Testis (tissue), 3 donors: ENCODE measurements around the gene EXOC2. TPM values are rescaled to one million over a fixed set of nuclear protein-coding genes. Genes with fewer than 3 reads are reported as not detected.

Experiments used
- DNase-seq: peaks from one replicate; pipeline ENCODE4 v3.0.0-alpha.2; 2019
- H3K27ac ChIP-seq, 2 donors: fragments of 200-600 bp; sonication (generic); one replicate each; pipeline ENCODE4 v1.5.1; 2019
- H3K27me3 ChIP-seq: fragments of 200-600 bp; sonication (generic); one replicate; pipeline ENCODE4 v1.5.1; 2019
- H3K36me3 ChIP-seq: fragments of 200-600 bp; sonication (generic); one replicate; pipeline ENCODE4 v1.5.1; 2017; ENCODE audit warnings: low read depth; ENCODE audit errors: missing control alignments
- H3K4me1 ChIP-seq: fragments of 200-600 bp; sonication (generic); one replicate; pipeline ENCODE4 v1.5.1; 2019
- H3K4me3 ChIP-seq, 2 donors: fragments of 200-600 bp; sonication (generic); one replicate each; pipeline ENCODE4 v1.5.1; 2017 to 2019
- H3K9me3 ChIP-seq: fragments of 200-600 bp; sonication (generic); one replicate; pipeline ENCODE4 v1.5.1; 2017
- CTCF ChIP-seq, 3 experiments: fragments of 450-650 bp in 2 of 3; fragments of 200-600 bp in 1 of 3; sonication (generic) in 1 of 3; IDR thresholded peaks; one replicate each; pipeline ENCODE4 v1.5.1; 2016 to 2019; ENCODE audit warnings: antibody characterized with exemption in 3 of 3, mild to moderate bottlenecking in 2 of 3, moderate library complexity in 1 of 3
- POLR2A ChIP-seq: fragments of 450-650 bp; IDR thresholded peaks from one replicate; pipeline ENCODE4 v1.6.1; 2017; ENCODE audit warnings: antibody characterized with exemption, mild to moderate bottlenecking, moderate library complexity
- WGBS, 2 donors: methylation state at CpG; one replicate each; pipeline ENCODE4 v1.1.5; 2018; 5-methylcytosine and 5-hydroxymethylcytosine counted together
- intact Hi-C: fragments of 100-400 bp; cut with DNase I; formaldehyde crosslinking; loops from one replicate; pipeline ENCODE4 v1.15.1; 2023; ENCODE audit warnings: low total_unique reads
- polyA plus RNA-seq: library from polyadenylated mRNA; stranded (reverse); fragments of 350-450 nt; fragmentation: Illumina TruSeq; extraction: RNeasy Lipid Tissue Mini Kit (QIAGEN cat#74804); gene quantifications from one replicate; pipeline ENCODE4 v1.2.3, GENCODE V29; 2014; ENCODE audit warnings: low read depth, low replicate concordance; ENCODE audit not compliant: insufficient read depth
- total RNA-seq, 2 donors: library from RNA; depleted of rRNA; stranded (reverse); fragments of >200 nt; gene quantifications; one replicate each; pipeline ENCODE4 v1.2.3, GENCODE V29; 2016

EXOC2 gene
- total and polyA plus RNA-seq, 3 donors from 2014 or later: 32.8 to 51.0 (median 44.3) TPM

GRCh38 chr6:436308-437036, 256.5 kb downstream of the EXOC2 start:
- no peak overlapping the region for H3K27ac ChIP-seq
- intact Hi-C loops: no loop called here
- H3K27me3 ChIP-seq: no peaks in the 10 kb centered on the region
- no peaks in the 10 kb centered on the region for H3K4me1 ChIP-seq
- 63 to 76% methylated on average over 25 of the region's 25 CpGs for WGBS, 2 donors
- H3K36me3 ChIP-seq: no peaks in the 10 kb centered on the region
- TF ChIP-seq POLR2A (no peak), CTCF (IDR thresholded peaks at IDR 0.05) (no peak)
- no peak for DNase-seq
- no peaks in the 10 kb centered on the region for H3K9me3 ChIP-seq
- H3K4me3 ChIP-seq: no peak overlapping the region

- WGBS, 2 donors: 59 to 74% methylated on average over 4 to 50 of the region's 50 CpGs
- no peak for TF ChIP-seq CTCF (IDR thresholded peaks at IDR 0.05)
- TF ChIP-seq POLR2A: no peak
Measured at GRCh38 chr6:435441-436307, 257.3 kb downstream of the EXOC2 start.

More at GRCh38 chr6:435441-436307, 257.3 kb downstream of the EXOC2 start:
- no peak for DNase-seq
- Histone ChIP-seq H3K9me3 (no peaks in the 10 kb centered on the region), H3K27ac (no peak overlapping the region), H3K27me3 (no peaks in the 10 kb centered on the region), H3K4me3 (peak overlapping the region; percentile 26 to 51), H3K36me3 (no peaks in the 10 kb centered on the region), H3K4me1 (no peaks in the 10 kb centered on the region)
- intact Hi-C loops: no loop called here

Other genes starting within 250 kb of the EXOC2 start
- gene HUS1B, start 36.0 kb downstream of the EXOC2 start, total RNA-seq: 10 to 100 TPM in 1 of 2 donors, 1 to 10 TPM in 1; 8.9 to 13.5 TPM
- 1.3 TPM for gene HUS1B, start 36.0 kb downstream of the EXOC2 start, polyA plus RNA-seq